ENCODE measurements around the gene SVBP.
"Not testable (repeated sequence)": the region's sequence is repeated elsewhere in the genome, so short reads cannot be mapped to it uniquely, and the experiment has no call there.

Gene SVBP

GRCh38 chr1:42841440-42842147 lies 24.4 kb upstream of the SVBP start:
- DNase-seq (ENCODE audit: low spot score), result no peak

GRCh38 chr1:42841010-42841409 lies 23.8 kb upstream of the SVBP start:
- DNase-seq (ENCODE audit: low spot score), result no peak

- DNase-seq (ENCODE audit: low spot score), result no peak
Measured at GRCh38 chr1:42838482-42839190, 21.4 kb upstream of the SVBP start.

GRCh38 chr1:42837709-42838108 lies 20.5 kb upstream of the SVBP start:
- no peak for DNase-seq (ENCODE audit: low spot score)

- no peak for DNase-seq (ENCODE audit: low spot score)
Measured at GRCh38 chr1:42835422-42835821, 18.2 kb upstream of the SVBP start.

GRCh38 chr1:42834803-42835202 lies 17.6 kb upstream of the SVBP start:
- no peak for DNase-seq (ENCODE audit: low spot score)

- DNase-seq (ENCODE audit: low spot score), result no peak
Measured at GRCh38 chr1:42833981-42834380, 16.8 kb upstream of the SVBP start.

- DNase-seq (ENCODE audit: low spot score), result no peak
Measured at GRCh38 chr1:42832641-42833240, 15.5 kb upstream of the SVBP start.

GRCh38 chr1:42831273-42831672 lies 14.1 kb upstream of the SVBP start:
- DNase-seq (ENCODE audit: low spot score), result no peak

GRCh38 chr1:42830631-42831030 lies 13.4 kb upstream of the SVBP start:
- no peak for DNase-seq (ENCODE audit: low spot score)

- no peak for DNase-seq (ENCODE audit: low spot score)
Measured at GRCh38 chr1:42825036-42825851, 8.0 kb upstream of the SVBP start.

GRCh38 chr1:42824481-42825035 lies 7.4 kb upstream of the SVBP start:
- DNase-seq (ENCODE audit: low spot score), result no peak

GRCh38 chr1:42822800-42823392 lies 5.7 kb upstream of the SVBP start:
- DNase-seq (ENCODE audit: low spot score), result no peak

GRCh38 chr1:42821690-42822089 lies 4.5 kb upstream of the SVBP start:
- no peak for DNase-seq (ENCODE audit: low spot score)

- DNase-seq (ENCODE audit: low spot score), result no peak
Measured at GRCh38 chr1:42820813-42821212, 3.6 kb upstream of the SVBP start.

- DNase-seq (ENCODE audit: low spot score), result peak; percentile 15
Measured at GRCh38 chr1:42817976-42818375, 779 bp upstream of the SVBP start.

- no peak for DNase-seq (ENCODE audit: low spot score)
Measured at GRCh38 chr1:42817440-42817767, 207 bp upstream of the SVBP start.

- DNase-seq (ENCODE audit: low spot score), result peak; percentile 4
Measured at GRCh38 chr1:42815941-42816584, 1.1 kb downstream of the SVBP start.

GRCh38 chr1:42814815-42815214 lies 2.4 kb downstream of the SVBP start:
- DNase-seq (ENCODE audit: low spot score), result not testable (repeated sequence)

- DNase-seq (ENCODE audit: low spot score), result no peak
Measured at GRCh38 chr1:42807056-42807668, 10.0 kb downstream of the SVBP start.

GRCh38 chr1:42806593-42806992 lies 10.6 kb downstream of the SVBP start:
- DNase-seq (ENCODE audit: low spot score), result no peak
